Renal cortex interstitium (tissue), 11 donors: ENCODE data around the gene RXRA. TPM values are rescaled to one million over a fixed set of nuclear protein-coding genes. Genes with fewer than 3 reads are reported as not detected.

ENCODE experiments used
- DNase-seq, 11 donors: peaks; one replicate each; pipeline ENCODE4 v3.0.0-alpha.2; 2013; ENCODE audit warnings: low read depth in 9 of 11, low spot score in 4 of 11; ENCODE audit errors: extremely low read depth in 1 of 11
- polyA plus RNA-seq, 3 donors: library from polyadenylated mRNA; unstranded; fragments of 120-200 nt; gene quantifications; one replicate each; pipeline ENCODE4 v1.2.1, GENCODE V29; 2013; ENCODE audit not compliant: insufficient read length in 3 of 3

RXRA gene
- polyA plus RNA-seq, 3 donors = 33.5 to 51.7 (median 44.8) TPM

GRCh38 chr9:134343637-134344036 is 17.4 kb downstream of the RXRA start:
- no peak for DNase-seq

DNA sequence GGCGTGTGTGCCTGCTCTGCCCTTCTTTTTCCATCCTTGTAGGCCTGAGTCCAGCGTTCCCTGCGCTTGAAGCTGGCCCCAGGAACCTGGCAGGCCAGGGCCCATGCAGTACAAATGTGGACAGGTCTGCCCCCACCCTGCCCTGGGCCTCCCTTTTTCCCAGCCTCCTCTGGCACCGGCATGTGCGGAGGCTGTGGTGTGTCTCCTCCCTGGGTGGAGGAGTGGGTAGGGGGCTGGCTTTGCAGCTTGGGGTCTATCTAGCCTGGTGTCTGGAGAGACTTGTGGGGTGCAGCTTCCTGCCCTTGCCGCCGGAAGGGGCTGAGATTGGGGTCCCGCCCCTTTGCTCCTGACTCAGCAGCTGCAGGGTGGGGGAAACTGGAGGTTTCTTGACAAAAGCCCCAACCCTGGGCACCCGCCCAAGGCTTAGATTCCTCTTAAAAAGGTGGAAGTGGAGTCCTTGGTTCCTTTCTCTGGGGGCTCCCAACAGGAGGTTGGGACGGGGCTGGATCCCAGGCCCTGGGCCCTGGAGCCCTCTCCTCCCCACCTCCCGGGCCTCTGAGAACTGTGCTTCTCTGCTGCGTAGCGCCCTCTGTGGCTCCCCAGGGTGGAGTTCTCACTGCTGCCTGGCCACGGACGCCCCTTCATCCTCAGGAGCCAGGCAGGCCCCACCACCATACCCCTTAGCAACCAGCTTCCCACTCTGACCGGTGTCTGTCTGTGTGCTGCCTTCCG is 18.0 kb downstream of the RXRA start:
- no peak for DNase-seq

- no peak for DNase-seq
Measured at GRCh38 chr9:134344800-134345310, 18.6 kb downstream of the RXRA start.

DNA sequence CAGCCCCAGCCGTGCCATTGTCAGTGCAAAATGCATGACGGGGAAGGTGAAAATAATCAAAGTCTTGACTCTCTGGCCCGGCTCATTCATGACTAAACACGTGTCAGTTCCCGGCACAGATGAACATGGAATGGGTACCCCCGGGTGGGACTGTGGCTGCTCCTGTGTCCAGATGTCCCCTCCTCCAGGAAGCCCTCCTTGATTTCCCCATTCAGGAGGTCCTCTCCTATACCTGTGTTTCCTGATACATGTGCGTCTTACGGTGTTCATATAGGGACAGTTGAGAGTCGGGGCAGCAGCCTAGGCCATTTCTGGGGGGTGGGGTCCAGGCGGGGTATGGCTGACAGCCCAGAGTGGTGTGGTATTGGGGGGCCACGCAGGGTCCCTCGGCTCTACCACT is 19.5 kb downstream of the RXRA start:
- DNase-seq = no peak

GRCh38 chr9:134346151-134346550 is 19.9 kb downstream of the RXRA start:
- no peak for DNase-seq

DNA sequence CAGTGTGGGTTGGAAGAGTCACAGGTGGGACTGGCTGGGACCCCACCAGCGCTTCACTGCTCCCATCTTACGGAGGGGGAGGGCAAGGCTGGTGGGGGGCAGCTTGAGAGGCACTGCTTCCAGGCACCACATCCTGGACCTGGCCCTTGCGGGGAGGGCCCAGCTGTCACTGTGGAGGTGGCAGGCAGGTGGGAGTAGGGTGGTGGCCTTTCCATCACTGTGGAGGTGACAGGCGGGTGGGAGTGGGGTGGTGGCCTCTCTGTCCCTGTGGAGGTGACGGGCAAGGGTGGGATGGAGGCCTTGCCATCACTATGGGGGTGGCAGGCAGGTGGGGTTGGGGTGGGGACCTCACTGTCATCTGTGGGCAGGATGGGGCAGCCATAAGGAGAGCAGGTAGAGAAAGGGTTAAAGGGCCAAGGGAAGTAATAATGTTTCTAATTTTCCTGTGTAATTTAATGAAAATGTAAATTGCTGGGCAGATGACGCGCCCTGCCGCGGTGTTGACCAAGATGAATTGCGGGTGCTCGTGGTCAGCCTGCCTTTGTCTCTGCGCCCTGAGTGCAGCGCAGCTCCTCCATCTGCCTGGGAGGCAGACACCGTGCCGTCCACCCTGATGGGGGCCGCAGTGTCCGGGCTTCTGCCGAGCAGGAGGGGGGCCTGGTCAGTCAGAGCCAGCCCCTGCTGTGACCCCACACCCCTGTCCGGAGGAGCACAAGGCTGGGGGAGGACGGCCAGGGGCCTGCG is 20.8 kb downstream of the RXRA start:
- no peak for DNase-seq

GRCh38 chr9:134347996-134348395 is 21.7 kb downstream of the RXRA start:
- DNase-seq = no peak

- no peak for DNase-seq
Measured at GRCh38 chr9:134348404-134349155, 22.3 kb downstream of the RXRA start.

DNA sequence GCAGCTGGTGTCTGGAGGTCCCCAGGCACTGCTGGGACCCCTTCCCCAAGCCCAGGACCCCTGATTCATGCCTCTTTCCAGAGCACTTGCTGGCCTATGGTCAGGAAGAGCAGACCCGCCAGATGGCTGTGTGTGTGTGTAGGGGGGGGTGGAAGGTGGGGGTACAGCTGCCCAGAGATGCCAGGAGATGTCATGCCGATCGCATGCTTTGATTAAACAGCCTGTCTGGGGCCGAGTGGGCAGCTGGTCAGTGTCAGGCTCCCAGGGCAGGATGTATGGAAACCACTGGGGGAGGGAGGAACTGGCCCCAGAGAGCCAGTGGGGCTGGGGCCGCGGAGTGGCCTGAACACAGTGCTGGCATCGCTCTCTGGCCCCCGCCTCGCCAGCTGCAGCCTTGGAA is 23.7 kb downstream of the RXRA start:
- DNase-seq = no peak

DNA sequence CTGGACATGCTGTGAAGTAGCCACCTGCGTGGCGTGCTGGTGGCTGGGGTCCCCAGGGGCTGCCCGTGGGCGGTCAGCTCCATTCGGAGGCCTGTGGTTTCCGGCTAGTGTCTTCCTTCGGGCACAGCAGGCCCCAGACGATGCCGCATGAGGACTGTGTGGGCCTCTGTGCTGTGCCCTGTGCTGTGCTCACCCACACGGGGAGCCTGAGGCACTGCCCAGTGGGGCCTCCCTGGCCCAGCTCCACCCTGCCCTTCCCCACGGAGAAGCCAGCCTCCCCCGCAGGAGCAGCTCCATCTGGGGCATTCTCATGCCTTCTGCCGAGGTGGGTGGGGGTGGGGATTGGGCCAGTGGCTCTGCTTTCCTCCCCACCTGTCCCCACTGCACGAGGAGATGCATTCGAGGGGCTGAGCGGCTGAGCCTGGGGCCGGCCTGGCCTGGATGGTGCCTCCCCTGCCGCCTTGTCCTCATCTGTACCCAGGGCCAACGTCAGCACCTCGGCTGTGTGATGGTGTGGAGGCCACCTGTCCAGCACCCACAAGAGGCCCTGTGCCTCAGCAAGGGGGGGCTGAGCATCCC is 24.2 kb downstream of the RXRA start:
- no peak for DNase-seq

- no peak for DNase-seq
Measured at GRCh38 chr9:134351606-134352176, 25.4 kb downstream of the RXRA start.

DNA sequence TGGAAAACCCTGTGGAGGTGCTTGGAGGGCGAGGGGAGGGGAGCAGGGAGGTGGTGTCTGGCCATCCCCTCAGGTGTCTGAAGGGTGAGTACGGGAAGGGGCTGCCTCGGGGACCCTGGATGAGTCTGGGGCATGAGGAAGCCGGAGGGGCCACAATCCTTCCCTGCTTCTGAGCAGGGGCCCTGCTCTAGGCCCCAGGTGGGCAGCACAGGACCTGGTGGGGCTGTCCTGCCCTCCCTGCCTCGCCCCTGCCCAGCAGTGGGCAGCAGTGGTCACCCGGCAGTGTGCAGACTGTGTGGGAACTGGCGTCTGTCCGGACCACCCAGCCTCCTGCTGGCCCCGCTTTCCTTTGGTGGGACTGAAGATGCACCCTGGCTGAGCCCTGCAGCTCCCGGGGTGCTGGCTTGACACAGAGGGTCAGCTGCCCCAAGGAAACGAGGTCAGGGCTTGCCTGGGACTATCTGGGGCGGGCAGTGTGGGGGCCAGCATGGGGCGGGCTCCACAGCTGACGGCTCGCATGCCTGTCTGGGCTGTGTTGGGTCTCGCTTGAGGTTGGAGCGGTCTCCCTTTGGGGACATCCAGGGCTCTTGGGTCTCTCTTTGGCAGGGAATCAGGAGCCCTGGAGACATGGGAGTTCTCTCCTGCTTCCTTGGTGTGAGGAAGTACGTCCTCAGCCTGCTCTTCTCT is 26.1 kb downstream of the RXRA start:
- no peak for DNase-seq

GRCh38 chr9:134353539-134353938 is 27.3 kb downstream of the RXRA start:
- no peak for DNase-seq

- DNase-seq = no peak
Measured at GRCh38 chr9:134355158-134355557, 28.9 kb downstream of the RXRA start.

DNA sequence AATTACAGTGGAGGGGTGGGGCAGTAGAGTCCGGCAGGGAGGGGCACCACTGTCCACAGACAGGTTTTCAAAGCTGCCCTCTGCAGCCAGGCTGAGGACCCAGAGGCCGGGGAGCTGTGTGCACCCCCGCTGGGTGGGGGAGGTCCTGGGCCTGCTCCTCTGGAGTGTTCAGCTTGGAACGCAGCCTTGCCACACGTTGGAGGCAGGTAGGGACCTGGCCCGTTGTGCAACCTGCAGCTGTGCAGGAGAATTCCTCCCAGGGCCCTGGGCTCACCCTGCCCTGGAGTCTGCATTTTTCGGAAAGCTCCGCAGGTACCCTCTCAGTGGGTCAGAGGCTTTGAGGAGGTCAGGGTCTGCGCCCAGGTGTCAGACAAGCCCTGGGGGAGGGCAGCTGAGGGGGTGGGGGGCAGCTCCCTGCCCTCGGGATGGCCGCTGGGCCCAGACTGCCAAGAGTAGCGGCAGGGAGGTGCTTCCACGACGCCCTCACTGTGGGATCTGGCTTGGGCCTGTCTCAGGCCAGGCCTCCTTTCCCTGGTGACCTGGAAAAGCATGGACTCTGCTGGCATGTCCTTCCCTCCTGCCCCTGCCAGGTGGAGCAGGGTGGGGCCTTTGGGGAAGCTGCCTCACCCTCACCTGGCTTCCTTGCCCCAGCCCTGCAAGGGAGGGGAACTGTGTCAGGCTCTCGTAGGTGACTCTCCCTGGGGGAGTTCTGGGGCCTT is 29.5 kb downstream of the RXRA start:
- no peak for DNase-seq

- peak in 1 of 11 donors; percentile 32 for DNase-seq
Measured at GRCh38 chr9:134356496-134357470, 30.5 kb downstream of the RXRA start.

DNA sequence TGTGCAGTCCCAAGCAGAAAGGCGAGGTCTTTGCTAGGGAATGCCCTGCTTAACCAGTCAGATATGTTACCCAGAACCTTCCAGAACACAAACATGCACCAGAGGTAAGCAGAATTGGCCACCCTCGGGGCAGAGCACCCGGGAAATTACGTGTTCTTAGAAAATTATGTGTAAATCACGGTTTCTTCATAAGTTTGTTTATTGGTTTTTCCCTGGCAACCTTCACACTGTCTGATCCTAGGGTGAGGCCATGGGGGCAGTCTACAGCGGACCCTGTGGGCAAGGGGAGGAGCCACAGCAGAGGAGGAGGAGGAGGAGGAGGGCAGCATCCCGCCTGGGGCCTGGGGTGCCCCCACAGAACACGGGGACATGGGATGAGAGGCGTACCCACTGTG is 31.4 kb downstream of the RXRA start:
- no peak for DNase-seq
